HG03575 (cell line): ENCODE data around the gene SLC22A4.

Experiments
- ATAC-seq: cut with Tn5 transposase; IDR thresholded peaks from one replicate; pipeline ENCODE4 v1.9.1; 2021; ENCODE audit not compliant: unreplicated experiment, insufficient number of reproducible peaks, low FRiP score; ENCODE audit errors: extremely low read depth

SLC22A4 gene

DNA sequence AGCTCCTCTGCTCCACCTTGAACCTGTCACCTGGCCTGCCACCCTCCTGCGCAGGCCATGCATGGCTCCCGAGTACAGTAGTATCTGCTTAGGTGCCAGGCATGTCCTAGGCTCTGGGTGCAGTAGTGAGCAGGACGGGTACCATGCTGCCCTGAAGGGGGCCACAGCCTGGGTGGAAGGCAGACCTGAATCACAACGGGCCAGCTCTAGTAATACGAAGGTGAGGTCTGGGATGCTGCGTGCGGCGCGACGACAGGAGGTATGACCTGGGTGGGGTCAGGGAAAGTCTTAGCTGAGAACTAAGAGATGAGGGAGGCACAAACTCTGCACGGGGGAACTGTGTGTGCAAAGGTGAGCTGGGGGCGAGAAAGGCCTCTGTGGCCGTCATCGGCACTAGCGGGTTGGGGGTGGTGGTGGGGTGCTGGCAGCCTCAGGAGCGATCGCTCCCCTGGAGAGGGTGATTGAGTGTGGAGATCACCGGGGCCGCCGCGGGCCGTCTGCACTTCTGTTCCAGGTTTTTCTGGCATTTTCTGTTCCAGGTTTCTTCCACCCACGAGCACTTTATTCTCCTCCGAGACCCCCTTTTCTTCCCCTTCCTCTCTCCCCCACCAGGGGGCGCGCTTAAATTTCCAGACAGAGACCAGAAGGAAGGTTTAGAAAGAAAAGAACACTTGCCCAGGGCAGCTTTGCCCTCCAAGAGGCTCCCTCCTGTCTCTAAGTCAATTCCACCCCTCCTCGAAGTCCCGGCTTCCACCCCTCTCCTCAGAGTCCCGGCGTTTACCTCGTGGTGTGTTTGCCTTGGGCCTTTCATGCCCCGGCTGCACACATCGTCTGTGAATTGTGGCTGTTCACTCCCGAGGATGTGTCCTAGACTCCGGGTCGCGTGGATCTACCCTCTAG lies 21.6 kb upstream of the SLC22A4 start:
- ATAC-seq = no peak

DNA sequence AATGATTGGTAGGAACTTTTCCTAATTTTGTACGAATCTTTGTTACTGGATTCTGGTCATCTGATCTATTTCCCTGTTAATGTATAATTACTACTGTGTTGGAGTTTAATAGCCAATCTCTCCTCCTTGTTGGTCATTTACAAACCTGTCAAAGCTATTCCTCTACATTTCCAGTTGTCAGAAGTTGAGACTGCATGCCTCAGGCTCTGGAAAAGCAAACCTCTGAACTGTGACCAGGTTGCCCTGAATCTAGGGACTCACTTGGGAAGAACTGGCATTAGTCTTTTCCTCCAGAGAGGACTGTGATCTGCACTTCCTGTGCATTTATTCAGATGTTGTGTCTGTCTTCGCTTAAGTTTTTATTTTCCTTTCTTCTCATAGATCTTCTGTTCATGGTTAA lies 20.6 kb upstream of the SLC22A4 start:
- ATAC-seq = no peak

DNA sequence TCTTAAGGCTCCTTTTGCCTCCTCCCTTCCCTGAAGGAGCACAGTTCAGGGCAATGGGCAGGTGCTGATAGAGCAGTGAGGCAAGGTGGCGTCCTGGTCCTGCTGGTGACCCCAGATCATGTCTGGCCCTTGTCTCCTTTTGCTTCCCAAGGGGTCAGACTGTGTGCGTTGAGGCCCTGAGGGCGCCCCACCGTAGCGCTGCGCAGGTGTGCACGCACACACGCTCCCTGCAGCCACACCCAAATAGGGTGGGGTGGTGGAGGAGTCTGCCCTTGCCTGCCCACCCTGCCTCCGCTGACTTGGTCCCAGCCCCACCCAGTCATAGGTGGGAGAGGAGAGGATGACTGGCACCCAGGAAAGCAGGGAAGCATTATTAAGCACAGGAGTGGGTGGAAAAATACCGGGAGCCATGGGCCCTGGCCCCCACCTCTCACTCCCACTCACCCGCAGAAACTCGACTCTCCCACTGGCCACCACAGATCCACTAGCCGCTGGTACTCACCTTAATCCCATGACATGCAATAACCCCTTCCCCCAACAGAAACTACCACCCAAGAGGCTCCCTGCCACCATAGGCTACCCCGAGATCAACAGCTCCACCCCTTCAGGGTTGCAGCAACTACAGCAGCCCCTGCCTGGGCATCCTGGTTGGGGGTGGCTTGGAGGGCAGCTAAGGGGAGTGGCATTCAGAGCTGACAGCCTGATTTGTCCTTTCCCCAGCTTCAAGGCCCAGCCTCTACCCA lies 20.0 kb upstream of the SLC22A4 start:
- no peak for ATAC-seq

DNA sequence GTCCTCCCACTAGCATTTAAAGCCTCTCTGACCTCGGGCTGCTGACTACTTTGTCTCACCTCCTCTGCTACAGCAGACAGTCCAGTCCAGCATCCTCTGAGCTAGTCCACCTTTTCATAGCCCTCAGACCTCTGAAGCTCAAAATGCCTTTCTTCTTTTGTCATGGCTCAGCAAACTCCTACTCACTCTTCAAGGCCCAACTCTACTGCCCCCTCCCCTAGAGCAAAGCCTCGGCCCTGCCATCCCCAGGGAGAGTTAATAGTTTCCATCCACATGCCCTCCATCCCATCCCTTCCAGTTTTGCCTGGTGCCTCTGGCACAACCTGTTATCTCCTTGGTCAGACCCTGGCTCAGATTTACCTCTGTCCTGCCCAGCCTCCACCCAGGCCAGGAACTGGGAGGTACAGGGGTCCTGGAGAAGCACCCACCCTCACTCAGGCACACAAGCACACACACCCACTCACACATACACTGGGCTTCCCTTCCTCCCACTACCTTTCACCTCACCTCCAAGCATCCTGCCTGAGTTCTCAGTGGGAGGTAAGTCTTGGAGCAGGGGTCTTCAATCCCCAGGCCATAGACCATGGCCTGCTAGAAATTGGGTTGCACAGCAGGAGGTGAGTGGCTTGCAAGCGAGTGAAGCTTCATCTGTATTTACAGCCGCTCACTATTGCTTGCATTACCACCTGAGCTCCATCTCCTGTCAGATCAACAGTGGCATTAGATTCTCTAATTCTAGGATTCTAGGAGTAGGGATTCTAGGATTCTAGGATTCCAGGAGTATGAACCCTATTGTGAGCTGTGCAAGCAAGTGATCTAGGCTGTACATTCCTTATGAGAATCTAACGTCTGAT lies 18.6 kb upstream of the SLC22A4 start:
- ATAC-seq = no peak

DNA sequence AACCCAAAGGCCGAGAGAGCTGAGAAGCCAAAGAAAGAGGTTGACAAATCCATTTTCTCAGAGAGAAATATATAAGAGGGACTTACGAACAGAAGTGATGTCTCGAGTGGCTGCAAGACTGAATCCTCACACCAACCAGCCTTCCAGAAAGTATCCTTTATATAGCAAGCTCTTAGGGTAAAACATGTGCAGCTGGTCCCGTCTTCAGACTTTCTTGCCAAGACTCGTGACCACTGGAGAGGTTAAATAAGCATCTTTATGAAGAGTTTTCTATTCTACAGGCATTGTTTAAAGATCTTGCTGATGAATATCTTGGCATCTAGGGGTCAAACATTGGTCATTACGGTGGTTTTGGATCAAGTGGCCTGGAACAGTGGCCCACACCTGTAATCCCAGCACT lies 16.9 kb upstream of the SLC22A4 start:
- no peak for ATAC-seq

DNA sequence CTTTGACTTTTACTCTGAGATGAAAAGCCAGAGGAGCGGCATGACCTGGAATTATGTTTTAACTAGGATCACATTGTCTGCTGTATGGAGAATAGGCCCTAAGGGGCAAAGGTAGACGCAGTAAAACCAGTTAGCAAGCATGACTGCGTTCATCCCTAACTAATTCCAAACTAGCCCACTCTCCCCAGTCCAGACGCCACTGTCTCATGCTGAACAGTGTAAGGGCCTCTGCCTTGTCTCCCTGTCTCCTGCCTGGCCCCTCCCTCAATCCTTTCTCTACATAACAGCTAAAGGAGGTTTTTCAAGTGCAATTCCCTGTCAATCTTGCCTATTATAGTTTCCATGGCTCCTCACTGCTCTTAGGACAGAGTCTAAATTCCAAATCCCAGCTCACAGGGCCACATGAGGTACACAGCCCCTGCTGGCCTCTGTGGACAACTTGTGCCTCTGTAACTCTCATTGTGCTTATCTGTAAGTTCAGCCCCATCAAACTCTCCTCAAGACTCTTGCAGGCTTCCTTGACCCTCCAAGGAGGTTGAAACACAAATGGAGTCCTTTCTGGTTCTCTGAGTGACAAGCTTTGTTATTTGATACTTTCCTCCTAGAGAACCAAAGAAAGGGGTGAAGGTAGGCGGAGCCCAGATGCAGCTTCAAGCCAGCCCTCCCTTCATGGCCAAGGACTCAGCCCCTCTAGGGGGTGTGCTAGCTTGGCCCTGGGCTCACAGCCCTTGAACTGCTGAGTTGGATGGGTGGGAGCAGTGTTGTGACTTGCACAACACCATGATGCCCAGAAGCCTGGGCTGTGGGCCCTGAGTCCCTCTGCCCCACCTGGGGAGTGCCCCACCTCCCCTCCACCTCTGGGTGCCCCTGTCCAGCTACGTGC lies 16.0 kb upstream of the SLC22A4 start:
- no peak for ATAC-seq

DNA sequence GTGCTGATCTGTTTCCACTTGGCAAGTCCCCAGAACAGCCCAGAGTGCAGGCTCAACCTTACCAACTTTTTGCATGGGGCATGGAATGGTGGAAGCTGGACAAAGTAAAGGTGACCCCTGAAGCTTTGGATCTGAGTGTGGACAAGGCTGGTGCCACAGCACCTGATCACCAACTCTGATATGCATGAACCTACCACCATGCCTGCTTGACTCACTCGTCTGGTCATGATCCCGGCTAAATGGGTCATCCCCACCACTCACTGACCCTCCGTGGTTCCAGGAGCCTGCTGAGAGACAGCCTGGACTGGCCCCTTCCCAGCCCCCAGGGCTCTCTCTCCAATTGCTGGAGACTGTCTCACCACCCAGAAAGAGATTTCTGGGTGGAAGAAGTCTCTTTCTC lies 14.4 kb upstream of the SLC22A4 start:
- no peak for ATAC-seq

DNA sequence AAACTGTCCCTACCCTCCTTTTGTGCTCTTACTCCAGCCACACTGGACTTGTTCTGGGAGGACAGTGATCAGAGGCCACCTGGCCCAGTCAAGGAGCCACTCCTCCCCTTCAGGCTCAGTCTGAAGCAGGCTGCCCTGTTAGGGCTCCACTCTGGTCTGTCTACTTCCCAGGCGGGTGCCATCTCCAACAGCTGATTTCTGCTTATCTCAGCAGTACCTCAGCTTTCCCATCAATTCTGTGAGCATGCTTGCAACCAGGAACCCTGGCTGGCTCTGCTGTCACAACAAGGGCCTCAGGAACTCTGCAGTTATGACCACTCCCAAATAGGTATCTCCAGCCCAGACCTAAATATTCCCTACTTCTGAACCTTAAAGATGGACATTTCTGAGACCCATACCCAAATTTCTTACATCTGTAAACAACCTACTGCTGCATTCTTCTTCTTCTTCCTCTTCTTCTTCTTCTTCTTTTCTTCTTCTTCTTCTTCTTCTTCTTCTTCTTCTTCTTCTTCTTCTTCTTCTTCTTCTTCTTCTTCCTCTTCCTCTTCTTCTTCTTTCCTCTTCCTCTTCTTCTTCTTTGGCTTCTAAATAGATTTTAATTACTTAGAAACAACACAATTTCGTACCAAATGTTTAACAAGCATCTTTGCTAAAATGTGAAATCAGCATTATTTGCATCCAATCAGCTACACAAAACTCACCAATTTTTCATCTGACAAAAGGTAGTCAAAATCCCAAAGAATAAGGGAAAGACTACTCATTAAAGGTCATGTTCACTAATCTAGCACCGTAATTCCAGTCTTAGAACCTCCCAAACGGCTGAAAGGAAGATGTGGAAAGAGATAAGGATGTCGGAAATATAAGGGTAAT lies 13.6 kb upstream of the SLC22A4 start:
- ATAC-seq = no peak

DNA sequence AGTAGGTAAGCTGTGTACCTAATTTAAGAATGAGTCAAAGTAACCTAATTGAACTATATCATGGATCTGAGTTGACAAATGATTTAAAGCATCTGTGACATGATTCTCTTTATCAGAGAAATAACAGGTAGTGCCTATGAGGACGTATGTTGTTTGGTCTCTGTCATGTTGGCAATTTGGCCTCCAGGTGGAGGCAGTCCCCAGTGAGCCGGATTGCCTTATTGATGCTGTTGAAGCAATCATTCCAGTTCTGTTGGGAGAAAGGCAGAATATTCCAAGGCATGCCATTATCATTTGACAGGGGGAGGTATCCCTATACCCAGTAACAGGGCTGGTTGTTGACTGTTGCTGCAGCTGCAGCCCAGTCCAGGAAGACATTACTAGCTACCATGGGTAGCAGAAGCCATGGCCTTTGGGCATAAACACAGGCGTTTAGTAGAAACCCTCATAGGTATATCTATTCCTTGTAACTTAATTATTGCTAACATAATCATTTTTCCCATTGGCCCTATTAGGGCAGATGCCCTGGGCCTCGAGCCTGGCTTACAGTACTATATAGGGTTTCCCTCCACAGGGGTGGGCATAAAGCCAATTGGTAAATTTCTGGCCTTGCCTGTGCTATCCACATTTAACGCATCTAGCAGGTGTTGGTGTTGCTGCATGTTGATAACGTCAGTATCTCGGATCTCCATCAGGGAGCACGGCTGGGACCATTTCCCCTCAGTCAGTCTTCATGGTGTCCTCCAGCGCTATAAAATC lies 12.2 kb upstream of the SLC22A4 start:
- no peak for ATAC-seq

DNA sequence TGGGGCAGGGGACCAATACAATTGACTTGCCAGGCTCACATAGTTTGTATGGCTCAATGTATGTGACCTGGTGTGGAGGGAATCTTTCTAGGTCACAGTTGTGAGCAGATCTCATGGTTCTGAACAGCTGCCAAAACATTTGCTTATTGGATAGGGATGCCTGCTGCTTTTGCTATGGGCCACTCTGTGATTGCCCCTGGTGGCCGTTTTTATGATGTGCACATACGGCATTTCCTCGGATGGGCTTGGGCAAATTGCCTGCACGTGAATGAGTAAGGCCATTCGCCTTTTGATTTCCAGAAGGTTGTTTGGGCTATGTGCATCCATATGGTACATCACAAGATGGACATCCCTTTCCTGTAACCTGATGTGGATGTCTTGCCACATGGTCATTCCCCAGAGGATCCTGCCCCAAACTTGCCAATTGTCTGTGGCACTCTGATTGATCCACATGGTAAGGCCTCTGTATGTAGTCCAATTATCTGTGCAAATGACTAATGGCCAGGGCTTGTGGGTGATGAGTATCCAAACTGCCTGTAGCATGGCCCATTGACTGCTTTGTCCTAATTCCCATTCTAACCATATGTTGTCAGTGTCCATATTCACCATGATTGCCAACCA lies 10.7 kb upstream of the SLC22A4 start:
- ATAC-seq = no peak

DNA sequence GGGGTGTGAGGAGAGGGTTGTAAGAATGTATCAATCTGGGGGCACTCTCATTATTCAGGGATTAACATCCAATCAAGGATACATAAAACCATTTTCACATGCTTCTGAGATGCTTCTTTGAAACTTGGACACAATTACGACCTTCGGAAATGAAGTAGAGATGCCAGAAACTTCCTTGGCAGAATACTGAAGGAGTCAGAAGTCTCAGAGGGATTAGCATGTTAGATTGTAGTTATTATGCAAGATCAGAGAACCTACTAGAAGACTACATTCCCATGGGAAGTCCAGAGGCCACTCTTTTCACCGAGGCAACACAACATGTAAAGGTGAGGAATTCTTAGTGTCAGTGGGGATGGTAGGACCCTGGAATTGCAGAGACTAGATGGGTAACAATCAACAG lies 5.1 kb upstream of the SLC22A4 start:
- ATAC-seq = no peak

DNA sequence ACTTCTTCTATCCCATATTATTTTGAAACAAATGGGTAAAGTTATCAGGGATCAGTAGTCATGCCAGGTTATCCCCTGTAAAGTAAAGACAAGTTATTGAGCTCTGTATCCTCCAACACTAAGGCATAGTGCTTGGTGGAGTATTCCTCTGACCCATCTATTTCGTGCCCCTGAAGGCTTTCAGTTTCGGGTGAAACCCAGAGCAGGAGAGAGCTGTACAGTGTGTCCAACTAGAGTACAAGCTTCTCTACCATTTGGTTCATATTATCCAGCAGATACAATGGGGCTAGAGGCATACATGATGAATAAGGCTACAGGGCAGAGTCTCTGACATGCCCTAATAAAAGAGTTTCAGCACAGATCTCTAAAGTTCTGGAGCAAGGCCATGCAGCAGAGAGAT lies 3.2 kb upstream of the SLC22A4 start:
- no peak for ATAC-seq

DNA sequence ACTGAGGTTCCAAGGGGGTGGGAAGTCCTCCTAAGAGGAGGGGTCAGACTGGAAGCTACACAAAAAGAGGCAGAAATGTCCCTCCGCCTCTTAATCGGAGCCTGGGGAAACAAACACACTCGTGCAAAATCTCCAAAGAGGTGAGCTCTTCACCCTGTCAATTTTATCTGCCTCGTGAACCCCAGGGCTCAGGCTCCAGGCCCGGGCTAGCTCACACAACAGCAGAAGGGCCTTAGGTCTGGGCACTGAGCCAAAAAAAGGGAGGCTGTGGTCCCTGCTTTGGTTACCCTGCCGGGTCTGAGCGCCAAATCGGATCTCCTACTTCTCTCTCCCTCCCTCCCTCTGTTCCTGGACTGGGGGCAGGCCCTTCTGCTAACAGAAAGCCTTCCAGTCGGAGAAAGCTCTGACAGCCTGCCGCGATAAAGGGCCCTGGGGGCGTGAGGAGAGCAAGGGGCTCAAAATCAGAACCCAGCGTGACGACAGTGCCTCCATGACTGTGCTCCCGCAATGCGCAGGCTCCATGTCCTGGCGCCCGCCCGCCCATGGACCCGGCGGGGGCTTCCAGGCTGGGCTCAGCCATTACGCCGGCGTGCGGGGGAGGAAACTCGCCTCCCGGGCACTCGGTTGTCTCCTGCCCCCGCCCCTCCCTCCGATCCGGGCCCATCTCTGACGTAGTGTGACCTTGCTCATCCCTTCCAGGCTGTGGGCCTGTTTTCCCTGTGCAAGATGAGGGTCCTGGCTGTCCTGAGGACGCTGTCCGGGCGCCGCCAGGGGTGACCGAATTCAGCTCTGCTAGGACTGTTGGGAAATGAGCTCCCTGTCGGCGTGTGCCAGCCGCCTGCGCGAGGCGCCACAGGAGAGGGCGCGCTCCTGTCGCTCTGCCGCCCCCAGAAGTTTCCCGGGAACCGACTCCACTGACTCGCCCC lies 865 bp upstream of the SLC22A4 start:
- ATAC-seq = no peak

DNA sequence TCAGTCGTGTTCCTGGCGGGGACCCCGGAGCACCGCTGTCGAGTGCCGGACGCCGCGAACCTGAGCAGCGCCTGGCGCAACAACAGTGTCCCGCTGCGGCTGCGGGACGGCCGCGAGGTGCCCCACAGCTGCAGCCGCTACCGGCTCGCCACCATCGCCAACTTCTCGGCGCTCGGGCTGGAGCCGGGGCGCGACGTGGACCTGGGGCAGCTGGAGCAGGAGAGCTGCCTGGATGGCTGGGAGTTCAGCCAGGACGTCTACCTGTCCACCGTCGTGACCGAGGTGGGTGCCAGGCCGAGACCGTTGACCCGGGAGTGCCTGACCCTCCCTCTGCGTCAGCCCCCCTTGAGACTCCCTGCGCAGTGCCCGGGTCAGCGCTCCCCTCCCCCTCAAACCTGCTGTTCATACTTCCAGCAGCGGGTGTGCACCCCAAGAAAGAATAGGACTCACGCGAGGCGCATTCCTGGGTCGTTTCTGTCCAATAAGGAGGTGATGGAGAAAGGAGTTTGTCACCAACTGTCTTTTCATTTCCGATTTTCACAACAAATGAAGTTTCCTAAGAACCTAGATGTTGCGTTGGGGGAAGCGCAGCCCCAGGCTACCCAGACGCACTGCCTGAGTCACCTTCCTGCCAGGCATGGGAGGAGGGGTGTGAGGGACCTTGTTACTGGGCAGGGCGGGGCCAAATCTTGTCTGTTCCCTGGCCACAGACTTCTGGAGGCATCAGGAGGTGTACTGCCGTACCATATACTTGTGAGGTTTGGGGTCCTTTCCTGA lies 722 bp downstream of the SLC22A4 start:
- no peak for ATAC-seq
